Measurements from ENCODE around the gene FOXJ1. TPM values are rescaled to one million over a fixed set of nuclear protein-coding genes. Genes with fewer than 3 reads are reported as not detected.
A peak's percentile ranks its signal among the peaks of the same experiment; 100 is the strongest.

FOXJ1 gene
- total and polyA plus RNA-seq, 2 donors from 2014 or later = 3.4 to 6.8 TPM

- intact Hi-C loops (cut with DNase I) = no loop called here
- Histone ChIP-seq H3K4me1 (ENCODE audit: control insufficient read depth in 2 of 3, insufficient read depth in 2 of 3, low read depth in 1 of 3, low read length in 3 of 3) (peaks cover 0 to 14% (median 10%) of the 10 kb centered on the region in 3 donors), H3K9ac (ENCODE audit: low read length in 3 of 3) (no peak overlapping the region), H3K27me3 (ENCODE audit: control insufficient read depth, insufficient read depth, low read length) (peaks cover 11% of the 10 kb centered on the region), H3K4me3 (ENCODE audit: low read length in 3 of 3) (no peak overlapping the region), H3K36me3 (ENCODE audit: control insufficient read depth in 2 of 3, insufficient read depth in 3 of 3, low read length in 3 of 3) (no peaks in the 10 kb centered on the region), H3K27ac (ENCODE audit: low read depth in 2 of 2, low read length in 2 of 2) (no peak overlapping the region), H3K9me3 (ENCODE audit: control insufficient read depth in 2 of 3, insufficient read depth in 1 of 3, low read length in 3 of 3) (no peaks in the 10 kb centered on the region)
- no peak for DNase-seq
- FAIRE-seq = no peak
- no peak for TF ChIP-seq CTCF (IDR thresholded peaks at IDR 0.05; ENCODE audit: borderline replicate concordance, extremely low read depth, insufficient read depth)
Observed at GRCh38 chr17:76135810-76136188, 5.2 kb downstream of the FOXJ1 start.

GRCh38 chr17:76134911-76135809 is 5.9 kb downstream of the FOXJ1 start:
- no peak overlapping the region for H3K27ac ChIP-seq (ENCODE audit: low read depth in 2 of 2, low read length in 2 of 2)
- H3K27me3 ChIP-seq (ENCODE audit: control insufficient read depth, insufficient read depth, low read length) = peaks cover 11% of the 10 kb centered on the region
- no peak overlapping the region for H3K4me3 ChIP-seq (ENCODE audit: low read length in 3 of 3)
- H3K36me3 ChIP-seq (ENCODE audit: control insufficient read depth in 2 of 3, insufficient read depth in 3 of 3, low read length in 3 of 3) = no peaks in the 10 kb centered on the region
- peak in 3 of 5 donors; percentile 47 to 60 (median 52) for DNase-seq
- H3K4me1 ChIP-seq (ENCODE audit: control insufficient read depth in 2 of 3, insufficient read depth in 2 of 3, low read depth in 1 of 3, low read length in 3 of 3) = peaks cover 0 to 12% (median 10%) of the 10 kb centered on the region in 3 donors
- FAIRE-seq = no peak
- no peak for TF ChIP-seq CTCF (IDR thresholded peaks at IDR 0.05; ENCODE audit: borderline replicate concordance, extremely low read depth, insufficient read depth)
- H3K9me3 ChIP-seq (ENCODE audit: control insufficient read depth in 2 of 3, insufficient read depth in 1 of 3, low read length in 3 of 3) = no peaks in the 10 kb centered on the region
- intact Hi-C loops (cut with DNase I) = no loop called here
- H3K9ac ChIP-seq (ENCODE audit: low read length in 3 of 3) = no peak overlapping the region

GRCh38 chr17:76132574-76133338 is 8.3 kb downstream of the FOXJ1 start:
- H3K27me3 ChIP-seq (ENCODE audit: control insufficient read depth, insufficient read depth, low read length) = peaks cover 4% of the 10 kb centered on the region
- no peak for TF ChIP-seq CTCF (IDR thresholded peaks at IDR 0.05; ENCODE audit: borderline replicate concordance, extremely low read depth, insufficient read depth)
- H3K9me3 ChIP-seq (ENCODE audit: control insufficient read depth in 2 of 3, insufficient read depth in 1 of 3, low read length in 3 of 3) = no peaks in the 10 kb centered on the region
- no peak overlapping the region for H3K9ac ChIP-seq (ENCODE audit: low read length in 3 of 3)
- intact Hi-C loops (cut with DNase I) = no loop called here
- FAIRE-seq (no peak), DNase-seq (peak; percentile 78 to 92 (median 83))
- peaks cover 0 to 4% (median 0%) of the 10 kb centered on the region in 3 donors for H3K4me1 ChIP-seq (ENCODE audit: control insufficient read depth in 2 of 3, insufficient read depth in 2 of 3, low read depth in 1 of 3, low read length in 3 of 3)
- no peak overlapping the region for H3K4me3 ChIP-seq (ENCODE audit: low read length in 3 of 3)
- no peak overlapping the region for H3K27ac ChIP-seq (ENCODE audit: low read depth in 2 of 2, low read length in 2 of 2)
- H3K36me3 ChIP-seq (ENCODE audit: control insufficient read depth in 2 of 3, insufficient read depth in 3 of 3, low read length in 3 of 3) = no peaks in the 10 kb centered on the region

All from kidney (tissue), 14 donors.